ENCODE results near the gene FREY1. TPM values are rescaled to one million over a fixed set of nuclear protein-coding genes. Genes with fewer than 3 reads are reported as not detected.

FREY1 gene
- total RNA-seq, 2 experiments from 2014 or later: 5.7 to 6.0 TPM

DNA sequence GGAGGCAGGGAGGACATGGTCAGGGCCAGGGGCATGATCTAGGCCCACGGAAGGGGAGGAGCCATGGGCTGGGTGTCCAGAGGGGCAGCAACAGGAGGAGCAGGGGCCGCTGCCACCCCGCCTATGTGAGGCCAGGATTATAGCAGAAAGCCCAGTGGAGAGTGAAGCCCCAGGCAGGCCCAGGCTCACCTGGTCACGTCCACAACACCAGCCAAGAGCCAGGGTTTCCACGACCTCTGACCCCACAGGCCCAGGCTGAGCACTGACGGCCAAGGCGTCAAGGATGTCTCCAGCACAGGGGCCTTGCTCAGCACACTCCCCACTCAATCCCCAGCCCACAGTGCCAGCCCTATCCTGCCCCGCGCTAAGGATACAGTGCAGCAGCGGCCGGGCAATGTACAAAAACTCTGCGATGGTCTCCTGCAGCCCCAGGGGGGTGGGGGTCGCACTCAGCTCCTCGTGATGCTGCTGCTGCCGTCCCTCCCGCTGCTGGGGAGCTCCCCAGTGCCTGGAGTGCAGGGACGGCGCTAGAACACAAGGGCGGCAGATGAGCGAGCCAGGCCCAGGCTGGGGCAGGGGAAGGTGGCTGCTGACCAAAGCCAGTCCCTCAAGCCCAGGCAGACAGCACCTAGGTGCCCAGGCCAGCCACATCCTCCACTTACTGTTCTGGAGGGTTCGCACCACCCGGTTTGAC lies 7.0 kb upstream of the FREY1 start:
- Histone ChIP-seq H3K36me3 (ENCODE audit: insufficient read depth, low read length) (peaks cover 67% of the 10 kb centered on the region), H3K27me3 (ENCODE audit: control insufficient read depth in 1 of 2, insufficient read depth in 2 of 2, low read length in 2 of 2) (no peaks in the 10 kb centered on the region), H3K27ac (ENCODE audit: low read depth in 1 of 2, low read length in 2 of 2) (no peak overlapping the region), H3K9me3 (ENCODE audit: control insufficient read depth in 1 of 2, insufficient read depth in 1 of 2, low read length in 2 of 2) (no peaks in the 10 kb centered on the region), H3K4me1 (ENCODE audit: insufficient read depth, low read length) (peaks cover 40% of the 10 kb centered on the region), H3K4me3 (ENCODE audit: low read length) (no peak overlapping the region)
- intact Hi-C loops (cut with DNase I, micrococcal nuclease): loop anchor here in 1 of 2 experiments (10.0 kb wide), 1 partner anchor 769 kb away; the partner anchor contains the start of gene PRDM11
- H3K4me1 Mint-ChIP-seq (ENCODE audit: low read depth): peaks cover 29% of the 10 kb centered on the region
- TF ChIP-seq, protein P1, sequence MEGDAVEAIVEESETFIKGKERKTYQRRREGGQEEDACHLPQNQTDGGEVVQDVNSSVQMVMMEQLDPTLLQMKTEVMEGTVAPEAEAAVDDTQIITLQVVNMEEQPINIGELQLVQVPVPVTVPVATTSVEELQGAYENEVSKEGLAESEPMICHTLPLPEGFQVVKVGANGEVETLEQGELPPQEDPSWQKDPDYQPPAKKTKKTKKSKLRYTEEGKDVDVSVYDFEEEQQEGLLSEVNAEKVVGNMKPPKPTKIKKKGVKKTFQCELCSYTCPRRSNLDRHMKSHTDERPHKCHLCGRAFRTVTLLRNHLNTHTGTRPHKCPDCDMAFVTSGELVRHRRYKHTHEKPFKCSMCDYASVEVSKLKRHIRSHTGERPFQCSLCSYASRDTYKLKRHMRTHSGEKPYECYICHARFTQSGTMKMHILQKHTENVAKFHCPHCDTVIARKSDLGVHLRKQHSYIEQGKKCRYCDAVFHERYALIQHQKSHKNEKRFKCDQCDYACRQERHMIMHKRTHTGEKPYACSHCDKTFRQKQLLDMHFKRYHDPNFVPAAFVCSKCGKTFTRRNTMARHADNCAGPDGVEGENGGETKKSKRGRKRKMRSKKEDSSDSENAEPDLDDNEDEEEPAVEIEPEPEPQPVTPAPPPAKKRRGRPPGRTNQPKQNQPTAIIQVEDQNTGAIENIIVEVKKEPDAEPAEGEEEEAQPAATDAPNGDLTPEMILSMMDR (IDR thresholded peaks at IDR 0.05): no peak
- no peak for DNase-seq
- H3K4me3 Mint-ChIP-seq: peak overlapping the region; percentile 48
- H3K27me3 Mint-ChIP-seq: no peaks in the 10 kb centered on the region
- H3K9me3 Mint-ChIP-seq: no peaks in the 10 kb centered on the region
- H3K27ac Mint-ChIP-seq: no peak overlapping the region
- ChIA-PET CTCF (no interaction called here), POLR2A (interaction anchor here (0.9 kb wide), 1 partner anchor 67 kb away, joined by 3 read pairs; no protein-coding TSS in a partner anchor)
- ATAC-seq (ENCODE audit: poor library complexity): no peak
- H3K36me3 Mint-ChIP-seq (ENCODE audit: low read depth): peaks cover 65% of the 10 kb centered on the region

DNA sequence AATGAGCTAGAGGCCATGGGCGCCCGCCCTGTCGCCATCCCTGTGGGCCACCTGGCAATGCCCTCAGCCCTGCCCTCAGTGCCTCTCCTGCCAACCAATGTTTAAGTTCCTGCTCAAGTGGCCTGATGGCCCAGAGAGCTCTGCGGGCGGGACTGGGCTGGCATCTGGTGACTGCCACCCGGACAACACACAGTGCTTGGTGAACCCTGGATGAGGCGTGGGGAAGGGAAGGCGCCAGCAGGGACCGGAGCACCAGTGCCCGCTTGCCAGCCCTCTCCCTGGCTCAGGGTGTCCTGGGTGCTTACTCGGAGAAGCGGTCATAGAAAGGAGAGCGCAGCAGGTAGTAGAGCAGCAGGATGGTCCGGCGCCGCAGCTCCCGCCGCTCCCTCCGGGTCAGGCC lies 6.4 kb upstream of the FREY1 start:
- intact Hi-C loops (cut with DNase I, micrococcal nuclease): loop anchor here in 1 of 2 experiments (10.0 kb wide), 1 partner anchor 769 kb away; the partner anchor contains the start of gene PRDM11
- Mint-ChIP-seq H3K27me3 (no peaks in the 10 kb centered on the region), H3K36me3 (ENCODE audit: low read depth) (peaks cover 65% of the 10 kb centered on the region), H3K9me3 (no peaks in the 10 kb centered on the region), H3K4me3 (no peak overlapping the region), H3K4me1 (ENCODE audit: low read depth) (peaks cover 25% of the 10 kb centered on the region), H3K27ac (no peak overlapping the region)
- Histone ChIP-seq H3K27me3 (ENCODE audit: control insufficient read depth in 1 of 2, insufficient read depth in 2 of 2, low read length in 2 of 2) (no peaks in the 10 kb centered on the region), H3K4me1 (ENCODE audit: insufficient read depth, low read length) (peaks cover 34% of the 10 kb centered on the region), H3K36me3 (ENCODE audit: insufficient read depth, low read length) (peaks cover 71% of the 10 kb centered on the region), H3K4me3 (ENCODE audit: low read length) (no peak overlapping the region), H3K9me3 (ENCODE audit: control insufficient read depth in 1 of 2, insufficient read depth in 1 of 2, low read length in 2 of 2) (no peaks in the 10 kb centered on the region), H3K27ac (ENCODE audit: low read depth in 1 of 2, low read length in 2 of 2) (no peak overlapping the region)
- ATAC-seq (ENCODE audit: poor library complexity) (no peak), DNase-seq (no peak)
- ChIA-PET POLR2A (interaction anchor here (0.9 kb wide), 1 partner anchor 67 kb away, joined by 3 read pairs; no protein-coding TSS in a partner anchor), CTCF (no interaction called here)
- TF ChIP-seq, protein P1 (IDR thresholded peaks at IDR 0.05): no peak

DNA sequence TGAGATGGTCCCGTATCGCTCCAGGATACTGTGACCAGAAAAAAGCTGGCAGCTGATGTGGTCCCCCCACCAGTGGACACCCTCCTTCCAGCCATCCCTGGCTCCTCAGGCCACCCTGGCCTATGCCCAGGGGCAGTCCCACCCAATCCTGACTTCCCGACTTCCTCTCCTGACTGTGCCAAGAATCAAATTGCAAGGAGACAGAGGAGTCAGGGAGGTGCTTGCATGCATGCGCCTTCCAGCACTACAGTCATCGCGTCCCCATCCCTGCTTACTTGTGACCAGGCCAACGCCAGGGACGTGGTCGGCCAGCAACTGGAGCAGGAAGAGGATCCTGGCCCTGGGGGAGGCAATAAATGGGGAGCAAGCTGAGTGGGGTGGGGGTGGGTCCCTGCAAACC lies 3.6 kb upstream of the FREY1 start:
- Histone ChIP-seq H3K4me3 (ENCODE audit: low read length) (no peak overlapping the region), H3K4me1 (ENCODE audit: insufficient read depth, low read length) (peaks cover 18% of the 10 kb centered on the region), H3K27me3 (ENCODE audit: control insufficient read depth in 1 of 2, insufficient read depth in 2 of 2, low read length in 2 of 2) (no peaks in the 10 kb centered on the region), H3K36me3 (ENCODE audit: insufficient read depth, low read length) (peaks cover 63% of the 10 kb centered on the region), H3K9me3 (ENCODE audit: control insufficient read depth in 1 of 2, insufficient read depth in 1 of 2, low read length in 2 of 2) (no peaks in the 10 kb centered on the region), H3K27ac (ENCODE audit: low read depth in 1 of 2, low read length in 2 of 2) (no peak overlapping the region)
- no peak overlapping the region for H3K27ac Mint-ChIP-seq
- intact Hi-C loops (cut with DNase I, micrococcal nuclease): loop anchor here in 1 of 2 experiments (10.0 kb wide), 1 partner anchor 766 kb away; the partner anchor contains the start of gene PRDM11
- peaks cover 5% of the 10 kb centered on the region for H3K4me1 Mint-ChIP-seq (ENCODE audit: low read depth)
- H3K36me3 Mint-ChIP-seq (ENCODE audit: low read depth): peaks cover 47% of the 10 kb centered on the region
- ChIA-PET CTCF (no interaction called here), POLR2A (no interaction called here)
- no peak for DNase-seq
- H3K4me3 Mint-ChIP-seq: peak overlapping the region; percentile 18
- no peaks in the 10 kb centered on the region for H3K9me3 Mint-ChIP-seq
- no peaks in the 10 kb centered on the region for H3K27me3 Mint-ChIP-seq
- no peak for ATAC-seq (ENCODE audit: poor library complexity)
- TF ChIP-seq, protein P1 (IDR thresholded peaks at IDR 0.05): no peak

All from CD4-positive, alpha-beta T cell (primary cell).